ENCODE results near the gene P4HA1. TPM values are rescaled to one million over a fixed set of nuclear protein-coding genes. Genes with fewer than 3 reads are reported as not detected.
"Not testable (repeated sequence)": the region's sequence is repeated elsewhere in the genome, so short reads cannot be mapped to it uniquely, and the experiment has no call there.

The P4HA1 gene
- total RNA-seq, 1 donor from 2014 or later = 35.6 TPM

GRCh38 chr10:73042130-73042529, 54.5 kb downstream of the P4HA1 start:
- Histone ChIP-seq H3K36me3 (ENCODE audit: control insufficient read depth, insufficient read depth, low read length) (no peaks in the 10 kb centered on the region), H3K27me3 (ENCODE audit: control insufficient read depth, insufficient read depth, low read length) (no peaks in the 10 kb centered on the region), H3K4me3 (ENCODE audit: low read depth, low read length) (no peak overlapping the region)
- no peak for DNase-seq (ENCODE audit: low read depth)
- TF ChIP-seq, protein P1, sequence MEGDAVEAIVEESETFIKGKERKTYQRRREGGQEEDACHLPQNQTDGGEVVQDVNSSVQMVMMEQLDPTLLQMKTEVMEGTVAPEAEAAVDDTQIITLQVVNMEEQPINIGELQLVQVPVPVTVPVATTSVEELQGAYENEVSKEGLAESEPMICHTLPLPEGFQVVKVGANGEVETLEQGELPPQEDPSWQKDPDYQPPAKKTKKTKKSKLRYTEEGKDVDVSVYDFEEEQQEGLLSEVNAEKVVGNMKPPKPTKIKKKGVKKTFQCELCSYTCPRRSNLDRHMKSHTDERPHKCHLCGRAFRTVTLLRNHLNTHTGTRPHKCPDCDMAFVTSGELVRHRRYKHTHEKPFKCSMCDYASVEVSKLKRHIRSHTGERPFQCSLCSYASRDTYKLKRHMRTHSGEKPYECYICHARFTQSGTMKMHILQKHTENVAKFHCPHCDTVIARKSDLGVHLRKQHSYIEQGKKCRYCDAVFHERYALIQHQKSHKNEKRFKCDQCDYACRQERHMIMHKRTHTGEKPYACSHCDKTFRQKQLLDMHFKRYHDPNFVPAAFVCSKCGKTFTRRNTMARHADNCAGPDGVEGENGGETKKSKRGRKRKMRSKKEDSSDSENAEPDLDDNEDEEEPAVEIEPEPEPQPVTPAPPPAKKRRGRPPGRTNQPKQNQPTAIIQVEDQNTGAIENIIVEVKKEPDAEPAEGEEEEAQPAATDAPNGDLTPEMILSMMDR (IDR thresholded peaks at IDR 0.05; ENCODE audit: insufficient read depth, low read length, poor library complexity, severe bottlenecking) = no peak

DNA sequence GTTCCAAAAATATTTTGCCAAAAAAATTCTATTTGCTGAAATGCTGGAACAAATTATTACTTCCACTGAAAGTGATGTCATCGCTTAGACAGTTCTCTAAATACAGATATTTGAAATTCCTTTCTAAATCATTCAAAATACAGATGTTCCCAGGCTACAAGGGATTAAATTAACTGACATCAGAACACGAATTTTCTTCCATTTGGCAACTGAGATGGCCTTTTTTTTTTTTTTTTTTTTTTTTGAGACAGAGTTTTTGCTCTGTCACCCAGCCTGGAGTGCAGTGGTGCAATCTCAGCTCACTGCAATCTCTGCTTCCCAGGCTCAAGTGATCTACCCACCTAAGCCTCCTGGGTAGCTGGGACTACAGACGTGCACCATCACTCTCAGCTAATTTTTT, 57.0 kb downstream of the P4HA1 start:
- TF ChIP-seq, protein P1 (IDR thresholded peaks at IDR 0.05; ENCODE audit: insufficient read depth, low read length, poor library complexity, severe bottlenecking) = no peak
- H3K27me3 ChIP-seq (ENCODE audit: control insufficient read depth, insufficient read depth, low read length) = no peaks in the 10 kb centered on the region
- peaks cover 2% of the 10 kb centered on the region for H3K36me3 ChIP-seq (ENCODE audit: control insufficient read depth, insufficient read depth, low read length)
- no peak overlapping the region for H3K4me3 ChIP-seq (ENCODE audit: low read depth, low read length)
- no peak for DNase-seq (ENCODE audit: low read depth)

DNA sequence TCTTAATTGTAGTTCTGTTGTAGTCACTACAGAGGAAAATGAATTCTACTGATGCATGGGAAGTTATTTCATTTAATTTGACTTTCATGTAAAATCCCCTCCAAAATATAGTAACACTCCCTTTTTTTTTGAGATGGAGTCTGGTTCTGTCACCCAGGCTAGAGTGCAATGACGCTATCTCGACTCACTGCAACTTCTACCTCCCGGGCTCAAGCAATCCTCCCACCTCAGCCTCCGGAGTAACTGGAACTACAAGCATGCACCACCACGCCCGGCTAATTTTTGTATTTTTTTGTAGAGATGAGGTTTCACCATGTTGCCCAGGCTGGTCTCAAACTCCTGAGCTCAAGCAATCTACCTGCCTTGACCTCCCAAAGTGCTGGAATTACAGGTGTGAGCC, 60.4 kb downstream of the P4HA1 start:
- H3K4me3 ChIP-seq (ENCODE audit: low read depth, low read length); DNase-seq (ENCODE audit: low read depth); H3K27me3 ChIP-seq (ENCODE audit: control insufficient read depth, insufficient read depth, low read length); H3K36me3 ChIP-seq (ENCODE audit: control insufficient read depth, insufficient read depth, low read length): not testable (repeated sequence)

DNA sequence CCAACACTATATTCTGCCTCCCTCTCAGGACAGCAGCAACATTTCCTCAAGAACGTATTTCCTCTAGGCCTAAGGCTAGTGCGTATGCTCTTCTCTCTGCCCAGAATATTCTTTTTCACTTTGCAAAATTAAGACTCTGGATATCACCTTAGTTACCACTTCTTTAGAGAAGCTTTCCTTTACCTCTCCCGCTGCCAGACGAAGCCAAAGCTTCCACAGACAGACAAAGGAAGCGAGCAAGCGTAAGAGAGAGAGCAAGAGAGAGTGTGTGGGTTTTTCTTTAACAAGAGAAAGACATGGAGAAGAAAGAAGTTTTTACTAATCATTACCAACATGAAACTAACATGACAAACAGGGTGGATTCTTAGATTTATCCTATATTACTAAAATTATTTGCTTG, 64.1 kb downstream of the P4HA1 start:
- H3K36me3 ChIP-seq (ENCODE audit: control insufficient read depth, insufficient read depth, low read length) = peaks cover 3% of the 10 kb centered on the region

GRCh38 chr10:73026623-73027022, 70.0 kb downstream of the P4HA1 start:
- not testable (repeated sequence) for H3K36me3 ChIP-seq (ENCODE audit: control insufficient read depth, insufficient read depth, low read length); DNase-seq (ENCODE audit: low read depth); H3K27me3 ChIP-seq (ENCODE audit: control insufficient read depth, insufficient read depth, low read length)

More for the DNA sequence above, 64.1 kb downstream of the P4HA1 start:
- TF ChIP-seq, protein P1 (IDR thresholded peaks at IDR 0.05; ENCODE audit: insufficient read depth, low read length, poor library complexity, severe bottlenecking) = no peak
- no peak overlapping the region for H3K4me3 ChIP-seq (ENCODE audit: low read depth, low read length)
- DNase-seq (ENCODE audit: low read depth) = no peak
- no peaks in the 10 kb centered on the region for H3K27me3 ChIP-seq (ENCODE audit: control insufficient read depth, insufficient read depth, low read length)

GRCh38 chr10:73023455-73024070, 73.1 kb downstream of the P4HA1 start:
- H3K36me3 ChIP-seq (ENCODE audit: control insufficient read depth, insufficient read depth, low read length); H3K27me3 ChIP-seq (ENCODE audit: control insufficient read depth, insufficient read depth, low read length); DNase-seq (ENCODE audit: low read depth); H3K4me3 ChIP-seq (ENCODE audit: low read depth, low read length): not testable (repeated sequence)

More at GRCh38 chr10:73026623-73027022, 70.0 kb downstream of the P4HA1 start:
- H3K4me3 ChIP-seq (ENCODE audit: low read depth, low read length) = not testable (repeated sequence)

- not testable (repeated sequence) for H3K4me3 ChIP-seq (ENCODE audit: low read depth, low read length); DNase-seq (ENCODE audit: low read depth); H3K27me3 ChIP-seq (ENCODE audit: control insufficient read depth, insufficient read depth, low read length); H3K36me3 ChIP-seq (ENCODE audit: control insufficient read depth, insufficient read depth, low read length)
These were observed 73.7 kb downstream of the P4HA1 start for GRCh38 chr10:73022961-73023360.

DNA sequence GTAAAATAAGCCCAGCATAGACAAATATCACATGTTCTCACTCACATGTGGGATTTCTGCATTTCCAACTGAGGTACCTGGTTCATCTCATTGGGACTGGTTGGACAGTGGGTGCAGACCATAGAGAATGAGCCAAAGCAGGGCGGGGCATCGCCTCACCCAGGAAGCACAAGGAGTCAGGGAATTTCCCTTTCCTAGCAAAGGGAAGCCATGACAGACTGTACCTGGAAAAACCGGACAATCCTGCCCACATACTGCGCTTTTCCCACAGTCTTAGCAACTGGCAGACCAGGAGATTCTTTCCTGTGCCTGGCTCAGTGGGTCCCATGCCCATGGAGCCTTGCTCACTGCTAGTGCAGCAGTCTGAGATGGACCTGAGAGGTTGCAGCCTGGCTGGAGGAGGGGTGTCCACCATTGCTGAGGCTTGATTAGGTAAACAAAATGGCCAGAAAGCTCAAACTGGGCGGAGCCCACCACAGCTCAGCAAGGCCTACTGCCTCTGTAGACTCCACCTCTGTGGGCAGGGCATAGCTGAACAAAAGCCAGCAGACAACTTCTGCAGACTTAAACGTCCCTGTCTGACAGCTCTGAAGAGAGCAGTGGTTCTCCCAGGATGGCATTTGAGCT, 75.0 kb downstream of the P4HA1 start:
- DNase-seq (ENCODE audit: low read depth); H3K27me3 ChIP-seq (ENCODE audit: control insufficient read depth, insufficient read depth, low read length); H3K36me3 ChIP-seq (ENCODE audit: control insufficient read depth, insufficient read depth, low read length); H3K4me3 ChIP-seq (ENCODE audit: low read depth, low read length): not testable (repeated sequence)
